HepG2 (cell line): ENCODE measurements around the gene GNG7. TPM values are rescaled to one million over a fixed set of nuclear protein-coding genes. Genes with fewer than 3 reads are reported as not detected.
A peak's percentile ranks its signal among the peaks of the same experiment; 100 is the strongest.
"Not testable (repeated sequence)": the region's sequence is repeated elsewhere in the genome, so short reads cannot be mapped to it uniquely, and the experiment has no call there.

Experiments used
- ATAC-seq: fragments of 200-7000 bp; cut with Tn5 transposase; 3 replicates; pipeline ENCODE4 v1.9.1; 2020; ENCODE audit warnings: mild to moderate bottlenecking, moderate library complexity
- BruUV-seq: library from RNA; stranded (reverse); fragments of 400-500 nt; replicated peaks from 2 replicates; lab custom pipeline; 2021; lab: Mats Ljungman, UMichigan
- CTCF ChIA-PET: fragments of 300-600 bp; formaldehyde crosslinking; extraction: SDS; loops from one replicate; lab custom pipeline; 2021; ENCODE audit warnings: low total read pairs, inconsistent platforms, low intra/inter-chr PET ratio; lab: Yijun Ruan, JAX
- POLR2A ChIA-PET: fragments of 350-600 bp; sonication (Branson Sonifier 250); formaldehyde crosslinking; loops from one replicate; lab custom pipeline; 2020; ENCODE audit warnings: antibody characterized with exemption, inconsistent platforms; lab: Yijun Ruan, JAX
- DNase-seq: peaks from one replicate; pipeline ENCODE4 v3.0.0-alpha.2; 2015; ENCODE audit warnings: low spot score
- FAIRE-seq: peaks from 3 replicates; lab custom pipeline; 2011; peaks lifted over from hg19 to GRCh38; lab: Jason Lieb, UNC
- H2AFZ ChIP-seq: one replicate; pipeline ENCODE4 v1.6.1; 2011; ENCODE audit warnings: low read length, inconsistent platforms
- H3K27ac ChIP-seq: fragments of 300-600 bp; 3 replicates; pipeline ENCODE4 v1.8.0; 2011; ENCODE audit warnings: mixed run types, mild to moderate bottlenecking, mixed read lengths, low read length, inconsistent platforms; ENCODE audit not compliant: insufficient read depth; ENCODE audit errors: extremely low read length
- H3K27me3 ChIP-seq, 2 experiments: fragments of 200-600 bp in 1 of 2; 2 replicates in 1 of 2; 3 replicates in 1 of 2; pipeline versions ENCODE4 v1.6.0 to v1.8.0; 2011; ENCODE audit warnings: low read length in 2 of 2, mild to moderate bottlenecking in 2 of 2, moderate library complexity in 2 of 2, inconsistent platforms in 1 of 2; ENCODE audit not compliant: insufficient read depth in 2 of 2, control insufficient read depth in 1 of 2
- H3K36me3 ChIP-seq, 2 experiments: fragments of 200-600 bp in 1 of 2; replicated peaks in 1 of 2; 2 replicates in 1 of 2; 3 replicates in 1 of 2; pipeline versions ENCODE4 v1.5.1 to v1.8.0; 2011; ENCODE audit warnings: low read length in 2 of 2, inconsistent platforms in 1 of 2; ENCODE audit not compliant: insufficient read depth in 2 of 2, control insufficient read depth in 1 of 2
- H3K4me1 ChIP-seq: 2 replicates; pipeline ENCODE4 v1.5.1; 2012; ENCODE audit warnings: low read length, inconsistent platforms; ENCODE audit not compliant: insufficient read depth
- H3K4me2 ChIP-seq: 2 replicates; pipeline ENCODE4 v1.6.0; 2011; ENCODE audit warnings: low read depth, low read length, inconsistent platforms
- H3K4me3 ChIP-seq, 3 experiments: fragments of 200-600 bp in 1 of 3; sonication (generic), shearing (Covaris generic) in 1 of 3; replicated peaks in 1 of 3; 2 replicates each; pipeline ENCODE4 v1.5.1; 2011 to 2016; ENCODE audit warnings: low read length in 3 of 3, inconsistent platforms in 2 of 3, low read depth in 2 of 3, mild to moderate bottlenecking in 2 of 3, control low read depth in 1 of 3, mixed read lengths in 1 of 3; ENCODE audit not compliant: insufficient read depth in 1 of 3
- H3K79me2 ChIP-seq: one replicate; pipeline ENCODE4 v1.6.1; 2011; ENCODE audit warnings: low read length, inconsistent platforms; ENCODE audit not compliant: insufficient read depth
- H3K9ac ChIP-seq: 2 replicates; pipeline ENCODE4 v1.6.0; 2011; ENCODE audit warnings: mild to moderate bottlenecking, low read depth, low read length, inconsistent platforms; ENCODE audit not compliant: insufficient read depth
- H3K9me3 ChIP-seq: 2 replicates; pipeline ENCODE4 v1.5.1; 2012; ENCODE audit warnings: mild to moderate bottlenecking, low read length
- H4K20me1 ChIP-seq: 2 replicates; pipeline ENCODE4 v1.6.0; 2011; ENCODE audit warnings: inconsistent platforms, mild to moderate bottlenecking, low read length, moderate library complexity; ENCODE audit not compliant: insufficient read depth
- E2F2 ChIP-seq: sonication (generic); formaldehyde crosslinking; IDR thresholded peaks from 2 replicates; pipeline ENCODE4 v1.4.0; 2020; ENCODE audit warnings: missing genetic modification reagents, borderline replicate concordance
- REST ChIP-seq, 2 experiments: IDR thresholded peaks; 2 replicates each; pipeline ENCODE4 v1.6.1; 2011 to 2012; ENCODE audit warnings: low read length in 2 of 2, borderline replicate concordance in 1 of 2, low read depth in 1 of 2, mild to moderate bottlenecking in 1 of 2, moderate library complexity in 1 of 2
- SOX13 ChIP-seq, 3 experiments: fragments of 450-650 bp in 1 of 3; sonication (generic) in 1 of 3; formaldehyde crosslinking in 1 of 3; IDR thresholded peaks in 2 of 3; conservative IDR thresholded peaks in 1 of 3; 2 replicates each; pipeline versions ENCODE4 v1.5.0 to v1.6.1; 2016 to 2020; ENCODE audit warnings: antibody characterized with exemption in 1 of 3, mild to moderate bottlenecking in 1 of 3, missing compliant biosample characterization in 1 of 3, missing genetic modification reagents in 1 of 3, moderate library complexity in 1 of 3
- ZNF121 ChIP-seq: sonication (generic); formaldehyde crosslinking; IDR thresholded peaks from 2 replicates; pipeline ENCODE4 v1.5.0; 2020; ENCODE audit warnings: mild to moderate bottlenecking, missing genetic modification reagents
- ZNF770 ChIP-seq: sonication (generic); formaldehyde crosslinking; IDR thresholded peaks from 2 replicates; pipeline ENCODE4 v1.5.0; 2020; ENCODE audit warnings: mild to moderate bottlenecking, missing genetic modification reagents
- ZNF878 ChIP-seq: sonication (generic); formaldehyde crosslinking; IDR thresholded peaks from 2 replicates; pipeline ENCODE4 v1.8.1; 2023; ENCODE audit warnings: mild to moderate bottlenecking, missing genetic modification reagents, moderate library complexity
- WGBS: methylation state at CpG from one replicate; pipeline ENCODE4 v1.1.6; 2017; ENCODE audit warnings: low lambda C conversion rate; 5-methylcytosine and 5-hydroxymethylcytosine counted together
- in situ Hi-C: cut with HindIII; loops from 2 replicates; pipeline ENCODE4 v1.10.0; 2017; ENCODE audit warnings: low pct_unique_long_range_greater_than_20kb; ENCODE audit not compliant: extremely low pct_ligation_motif_present
- intact Hi-C: fragments of 100-400 bp; cut with micrococcal nuclease; formaldehyde crosslinking; loops from one replicate; pipeline ENCODE4 v1.10.0; 2022; ENCODE audit not compliant: unreplicated experiment
- polyA plus RNA-seq, 8 experiments: library from polyadenylated mRNA; depleted of rRNA in 3 of 8; stranded (reverse) in 7 of 8; unstranded in 1 of 8; fragments of >200 nt; fragmentation: Illumina TruSeq in 4 of 8; extraction: Trizol in 4 of 8; gene quantifications; 2 replicates each; pipeline versions ENCODE4 v1.2.1 to v1.2.3, GENCODE V29; 2011 to 2016; ENCODE audit warnings: low read depth in 4 of 8, missing spikeins in 1 of 8, mixed read lengths in 1 of 8; ENCODE audit not compliant: insufficient read depth in 1 of 8
- total RNA-seq, 5 experiments: library from RNA; depleted of rRNA; stranded (reverse); fragments of >200 nt; fragmentation: Illumina TruSeq; extraction: Trizol; gene quantifications; 2 replicates each; pipeline ENCODE4 v1.2.3, GENCODE V29; 2016; ENCODE audit warnings: low read depth in 1 of 5

The GNG7 gene
- total and polyA plus RNA-seq, 2 of the 13 experiments (the other 11 are each of a cell fraction or from before 2014, with no cell fraction given), result 1.4 to 3.3 TPM

GRCh38 chr19:2538096-2538757 lies 164.3 kb downstream of the GNG7 start:
- no peaks in the 10 kb centered on the region for H3K9me3 ChIP-seq
- no peak overlapping the region for H3K27ac ChIP-seq
- ATAC-seq (no peak), DNase-seq (no peak), FAIRE-seq (no peak)
- no peaks in the 10 kb centered on the region for H3K36me3 ChIP-seq
- H3K27me3 ChIP-seq, result no peaks in the 10 kb centered on the region
- no peak overlapping the region for H2AFZ ChIP-seq
- H4K20me1 ChIP-seq, result no peaks in the 10 kb centered on the region
- H3K79me2 ChIP-seq, result no peaks in the 10 kb centered on the region
- 90% methylated on average over 10 of the region's 10 CpGs for WGBS
- in situ Hi-C loops (no loop called here), intact Hi-C loops (no loop called here)
- no peak overlapping the region for H3K4me3 ChIP-seq
- no TSS peak for BruUV-seq
- POLR2A ChIA-PET, result interaction anchor here (0.9 to 1.1 kb wide), 2 partner anchors 9 to 39 kb away, joined by 3 read pairs; no protein-coding TSS in a partner anchor
- TF ChIP-seq SOX13 (IDR thresholded peaks at IDR 0.05) (no peak), SOX13 (CRISPR knock-in tag; conservative IDR thresholded peaks at IDR 0.05 in 1 of 2, IDR thresholded peaks at IDR 0.05 in 1 of 2) (no peak), ZNF770 (CRISPR knock-in tag) (peak; percentile 57), REST (IDR thresholded peaks at IDR 0.05; ENCODE audit: borderline replicate concordance in 1 of 2, low read depth in 1 of 2, low read length in 2 of 2) (no peak), ZNF121 (CRISPR knock-in tag) (0 out of 2 replicates have a peak, but pooled peaks have one; percentile 63), ZNF878 (CRISPR knock-in tag) (no peak), E2F2 (no peak)
- TF ChIP-seq, all 625 proteins: peak for 2
- Histone ChIP-seq H3K9ac (no peak overlapping the region), H3K4me2 (no peak overlapping the region), H3K4me1 (peaks cover 72% of the 10 kb centered on the region)
- CTCF ChIA-PET, result no interaction called here

- ATAC-seq, H2AFZ ChIP-seq, BruUV-seq, H3K4me2 ChIP-seq, intact Hi-C loops, H3K9ac ChIP-seq, FAIRE-seq, H3K27me3 ChIP-seq, H3K27ac ChIP-seq, H3K4me3 ChIP-seq, DNase-seq, CTCF ChIA-PET, in situ Hi-C loops, H3K9me3 ChIP-seq, H3K79me2 ChIP-seq, H3K36me3 ChIP-seq, H4K20me1 ChIP-seq: not testable (repeated sequence)
- H3K4me1 ChIP-seq, result peaks cover 72% of the 10 kb centered on the region
- POLR2A ChIA-PET, result interaction anchor here (0.9 to 1.1 kb wide), 2 partner anchors 9 to 40 kb away, joined by 3 read pairs; no protein-coding TSS in a partner anchor
- 80% methylated on average over 9 of the region's 9 CpGs for WGBS
These were observed 164.9 kb downstream of the GNG7 start for GRCh38 chr19:2537584-2537983.
